ENCODE measurements around the gene ZNF618.

Gene ZNF618

GRCh38 chr9:113957821-113958341 is 81.8 kb downstream of the ZNF618 start:
- no peak for DNase-seq (ENCODE audit: low spot score)

GRCh38 chr9:113958556-113958955 is 82.4 kb downstream of the ZNF618 start:
- no peak for DNase-seq (ENCODE audit: low spot score)

- DNase-seq (ENCODE audit: low spot score), result no peak
These were observed 84.7 kb downstream of the ZNF618 start for GRCh38 chr9:113960768-113961167.

GRCh38 chr9:113962396-113962795 is 86.3 kb downstream of the ZNF618 start:
- no peak for DNase-seq (ENCODE audit: low spot score)

- DNase-seq (ENCODE audit: low spot score), result peak; percentile 54
These were observed 87.0 kb downstream of the ZNF618 start for GRCh38 chr9:113963017-113963620.

GRCh38 chr9:113963696-113964494 is 87.8 kb downstream of the ZNF618 start:
- no peak for DNase-seq (ENCODE audit: low spot score)

- no peak for DNase-seq (ENCODE audit: low spot score)
These were observed 88.5 kb downstream of the ZNF618 start for GRCh38 chr9:113964495-113965170.

GRCh38 chr9:113966394-113966793 is 90.3 kb downstream of the ZNF618 start:
- DNase-seq (ENCODE audit: low spot score), result no peak

- DNase-seq (ENCODE audit: low spot score), result no peak
These were observed 91.3 kb downstream of the ZNF618 start for GRCh38 chr9:113967380-113967779.

- DNase-seq (ENCODE audit: low spot score), result no peak
These were observed 93.2 kb downstream of the ZNF618 start for GRCh38 chr9:113969343-113969742.

- DNase-seq (ENCODE audit: low spot score), result no peak
These were observed 97.1 kb downstream of the ZNF618 start for GRCh38 chr9:113973226-113973625.

GRCh38 chr9:113973963-113974413 is 97.9 kb downstream of the ZNF618 start:
- no peak for DNase-seq (ENCODE audit: low spot score)

- no peak for DNase-seq (ENCODE audit: low spot score)
These were observed 100.8 kb downstream of the ZNF618 start for GRCh38 chr9:113976915-113977314.

- DNase-seq (ENCODE audit: low spot score), result no peak
These were observed 102.7 kb downstream of the ZNF618 start for GRCh38 chr9:113978725-113979342.

GRCh38 chr9:113979343-113980127 is 103.4 kb downstream of the ZNF618 start:
- DNase-seq (ENCODE audit: low spot score), result no peak

- no peak for DNase-seq (ENCODE audit: low spot score)
These were observed 108.7 kb downstream of the ZNF618 start for GRCh38 chr9:113984639-113985380.

- DNase-seq (ENCODE audit: low spot score), result no peak
These were observed 110.0 kb downstream of the ZNF618 start for GRCh38 chr9:113985968-113986585.

GRCh38 chr9:113986931-113987330 is 110.8 kb downstream of the ZNF618 start:
- DNase-seq (ENCODE audit: low spot score), result no peak

GRCh38 chr9:113987526-113987925 is 111.4 kb downstream of the ZNF618 start:
- DNase-seq (ENCODE audit: low spot score), result no peak

GRCh38 chr9:113988385-113989016 is 112.4 kb downstream of the ZNF618 start:
- DNase-seq (ENCODE audit: low spot score), result no peak
